Right ventricle myocardium inferior (tissue), 1 donor: Measurements from ENCODE around the gene EML4. TPM values are rescaled to one million over a fixed set of nuclear protein-coding genes. Genes with fewer than 3 reads are reported as not detected.

ENCODE experiments used
- ATAC-seq: fragments of 200-7000 bp; cut with Tn5 transposase; one replicate; pipeline ENCODE4 v1.9.1; 2020; ENCODE audit warnings: mild to moderate bottlenecking, moderate library complexity
- DNase-seq: peaks from one replicate; pipeline ENCODE4 v3.0.0; 2021; ENCODE audit errors: missing footprints
- intact Hi-C: fragments of 100-400 bp; cut with DNase I; formaldehyde crosslinking; loops from one replicate; pipeline ENCODE4 v1.11.0; 2022
- total RNA-seq: library from RNA; stranded (reverse); fragmentation: NEBNext Ultra II Directional; extraction: Animal tissue kit (Norgen Biotek cat#: 25700); gene quantifications from one replicate; pipeline ENCODE4 v1.2.1, GENCODE V29; 2021
- donor health status: DM: no; HTN: yes; CAD: no; lungs with severe emphysema.

The EML4 gene
- total RNA-seq, 1 donor from 2014 or later, result 5.6 TPM

DNA sequence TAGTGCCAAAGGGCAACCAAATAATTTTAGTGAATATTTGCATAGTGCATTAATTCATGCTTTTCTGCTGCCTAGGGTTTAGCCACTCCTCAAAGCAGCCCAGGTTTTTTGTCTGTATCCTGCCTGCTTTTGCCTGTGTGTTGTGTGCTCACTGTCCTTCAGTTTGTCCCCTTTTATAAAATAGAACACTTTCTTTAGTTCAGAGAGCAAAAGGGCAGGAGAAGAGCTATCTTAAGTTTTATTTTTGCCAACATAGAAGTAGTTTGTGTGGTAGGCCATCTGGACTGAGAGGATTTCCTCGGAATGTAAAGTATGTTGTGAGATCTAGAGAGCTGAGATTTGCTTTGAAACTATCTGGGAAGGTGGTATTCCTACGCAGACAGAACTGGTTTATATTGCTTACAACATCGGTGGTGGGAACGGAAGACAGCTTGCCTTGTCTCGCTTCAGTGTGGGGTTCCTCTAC lies 64.9 kb downstream of the EML4 start:
- DNase-seq (no peak), ATAC-seq (no peak)
- intact Hi-C loops, result loop anchor here (10.0 kb wide), 1 partner anchor 369 kb away; no protein-coding TSS in a partner anchor

DNA sequence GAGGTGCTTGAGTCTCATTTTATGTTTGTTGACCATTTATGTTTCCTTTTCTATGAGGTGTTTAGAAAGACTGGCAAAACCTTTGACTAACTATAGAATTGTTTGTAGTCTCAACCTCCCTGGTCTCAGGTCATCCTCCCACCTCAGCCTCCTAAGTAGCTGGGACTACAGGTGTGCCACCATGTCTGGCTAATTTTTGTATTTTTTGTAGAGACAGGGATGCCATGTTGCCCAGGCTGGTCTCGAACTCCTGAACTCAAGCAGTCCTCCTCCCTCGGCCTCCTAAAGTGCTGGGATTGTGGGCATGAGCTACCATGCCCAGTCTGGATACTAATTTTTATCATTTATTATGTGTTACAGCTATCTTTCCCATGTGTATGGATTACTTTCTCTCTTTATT lies 67.8 kb downstream of the EML4 start:
- DNase-seq, result no peak
- intact Hi-C loops, result loop anchor here (10.0 kb wide), 1 partner anchor 372 kb away; no protein-coding TSS in a partner anchor
- no peak for ATAC-seq

DNA sequence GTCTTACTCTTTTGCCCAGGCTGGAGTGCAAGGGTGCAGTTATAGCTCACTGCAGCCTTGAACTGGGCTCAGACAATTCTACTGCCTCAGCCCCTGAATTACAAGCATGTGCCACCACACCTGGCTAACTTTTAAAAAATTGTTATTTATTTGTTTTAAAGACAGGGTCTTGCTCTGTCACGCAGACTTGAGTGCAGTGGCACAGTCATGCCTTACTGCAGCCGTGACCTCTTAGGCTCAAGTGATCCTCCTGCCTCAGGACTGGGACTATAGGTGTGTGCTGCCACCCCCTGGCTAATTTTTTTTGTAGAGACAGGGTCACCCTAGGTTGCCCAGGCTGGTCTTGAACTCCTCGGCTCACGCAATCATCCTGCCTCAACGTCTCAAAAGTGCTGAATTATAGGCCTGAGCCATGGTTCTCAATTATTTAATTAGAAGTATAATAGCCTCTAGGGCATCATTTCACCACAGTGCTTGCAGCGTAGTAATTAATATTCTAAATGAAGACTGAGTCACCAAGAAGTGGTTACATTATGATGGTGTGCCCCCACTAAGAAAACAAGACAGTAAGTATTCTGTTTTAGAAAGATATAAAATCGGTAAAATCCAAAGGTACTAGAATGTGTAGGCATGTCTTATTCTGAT lies 69.6 kb downstream of the EML4 start:
- DNase-seq (peak; percentile 60), ATAC-seq (peak; percentile 89)
- intact Hi-C loops, result loop anchor here (1.0 to 10.0 kb wide), 2 partner anchors 142 to 374 kb away; no protein-coding TSS in a partner anchor

DNA sequence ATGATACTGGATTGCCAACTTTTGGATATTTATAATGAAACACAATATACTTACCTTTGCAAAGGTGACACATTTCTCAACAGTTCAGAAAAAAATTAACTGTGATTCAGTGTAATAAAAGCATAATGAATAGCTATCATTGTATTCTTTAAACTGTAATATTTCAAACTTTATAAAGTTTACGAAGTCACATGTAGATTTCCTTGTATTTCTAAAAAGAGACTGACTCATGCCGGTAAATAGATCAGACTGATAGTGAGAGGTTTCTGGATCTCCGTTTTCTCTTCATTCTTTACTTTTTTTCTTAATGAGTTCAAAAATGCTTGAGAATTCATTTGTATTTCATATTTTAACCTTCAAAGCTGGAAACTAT lies 70.1 kb downstream of the EML4 start:
- intact Hi-C loops, result loop anchor here (10.0 kb wide), 1 partner anchor 374 kb away; no protein-coding TSS in a partner anchor
- ATAC-seq (no peak), DNase-seq (no peak)

DNA sequence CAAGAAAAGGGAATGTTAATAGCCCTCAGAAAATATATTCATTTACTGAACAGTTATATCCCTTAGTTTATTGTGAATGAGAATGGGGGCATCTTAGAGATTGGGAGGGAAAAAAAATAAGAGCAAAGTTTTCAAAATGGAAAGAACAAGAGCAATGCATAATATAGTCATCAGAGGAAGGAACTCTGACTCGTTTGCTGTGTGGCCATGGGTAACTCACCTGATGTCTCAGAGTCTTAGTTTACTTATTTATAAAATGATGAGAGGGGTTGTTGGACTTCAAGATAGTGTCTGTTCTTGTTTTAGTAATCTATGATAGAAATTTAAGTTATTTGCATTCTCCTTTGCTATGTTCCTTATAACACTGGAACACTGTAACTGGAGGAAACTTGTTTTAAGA lies 70.7 kb downstream of the EML4 start:
- no peak for ATAC-seq
- intact Hi-C loops, result loop anchor here (10.0 kb wide), 1 partner anchor 375 kb away; no protein-coding TSS in a partner anchor
- no peak for DNase-seq

DNA sequence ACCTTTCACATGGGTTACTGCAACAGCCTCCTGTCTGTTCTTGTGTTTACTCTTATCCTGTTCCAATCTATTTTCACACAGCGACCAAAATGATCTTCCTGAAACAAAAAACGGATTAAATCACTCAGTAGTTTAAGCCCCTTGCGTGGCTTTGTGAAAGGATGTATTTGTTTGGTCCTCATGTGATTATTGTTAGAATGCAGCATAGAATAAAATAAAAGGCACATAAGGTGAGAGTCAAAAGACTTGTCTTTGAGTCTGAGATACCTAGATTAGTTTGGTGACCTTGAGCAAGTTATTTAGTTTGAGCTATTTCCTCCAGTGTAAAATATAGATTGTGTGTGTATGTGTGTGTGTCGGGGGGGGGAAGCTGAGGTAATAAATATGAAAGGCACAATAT lies 72.4 kb downstream of the EML4 start:
- intact Hi-C loops, result no loop called here
- ATAC-seq, result no peak

DNA sequence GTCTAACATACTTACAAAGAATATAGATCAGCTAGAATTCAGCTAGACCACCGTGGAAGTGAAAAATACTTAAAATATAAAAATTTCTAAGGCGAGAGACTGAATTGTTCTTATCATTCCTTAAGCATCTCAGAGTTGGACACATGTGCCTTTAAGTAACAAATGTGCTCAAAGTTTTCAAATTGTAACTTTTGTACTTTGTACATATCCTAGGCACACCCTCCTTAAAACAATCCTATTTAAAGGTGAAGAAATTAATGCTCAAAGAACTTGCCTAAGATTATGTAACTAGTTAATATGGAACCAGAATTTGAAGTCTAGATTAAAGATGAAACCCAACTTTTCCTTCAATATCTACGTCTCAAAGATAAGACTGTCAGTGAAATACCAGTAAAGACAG lies 74.1 kb downstream of the EML4 start:
- intact Hi-C loops, result no loop called here
- no peak for DNase-seq
- no peak for ATAC-seq

More for the DNA sequence above, 72.4 kb downstream of the EML4 start:
- no peak for DNase-seq

DNA sequence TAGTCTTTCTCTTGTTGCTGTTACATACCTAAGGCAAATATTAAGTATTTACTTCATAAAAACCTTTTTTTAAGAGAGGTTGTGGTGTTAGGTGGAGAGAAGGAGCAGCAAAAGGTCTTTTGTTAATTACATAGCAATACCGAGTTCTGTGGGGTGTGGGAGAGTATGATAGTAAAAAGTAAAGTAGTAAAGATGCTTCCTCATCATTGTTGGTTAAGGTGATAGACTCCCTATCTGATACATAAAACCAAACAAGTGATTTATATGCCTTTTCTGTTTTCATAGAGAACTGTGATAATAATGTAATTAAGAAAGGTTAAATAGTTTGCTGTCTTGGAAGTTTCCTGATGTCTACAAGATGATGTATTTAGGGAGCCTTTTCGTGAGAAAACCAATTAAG lies 75.4 kb downstream of the EML4 start:
- intact Hi-C loops, result no loop called here
- no peak for ATAC-seq
- no peak for DNase-seq

DNA sequence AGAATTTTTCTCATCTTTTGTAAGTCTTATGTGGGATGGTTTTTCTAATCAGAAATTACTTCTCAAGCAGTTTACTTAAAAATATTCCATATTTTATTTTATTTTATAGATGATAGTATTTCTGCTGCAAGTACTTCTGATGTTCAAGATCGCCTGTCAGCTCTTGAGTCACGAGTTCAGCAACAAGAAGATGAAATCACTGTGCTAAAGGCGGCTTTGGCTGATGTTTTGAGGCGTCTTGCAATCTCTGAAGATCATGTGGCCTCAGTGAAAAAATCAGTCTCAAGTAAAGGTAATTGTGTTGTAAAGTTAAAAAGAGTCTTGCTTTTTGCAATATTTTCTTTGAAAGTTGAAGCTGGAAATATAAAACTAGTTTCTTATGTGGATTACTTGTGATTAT lies 76.2 kb downstream of the EML4 start:
- intact Hi-C loops, result no loop called here
- ATAC-seq (no peak), DNase-seq (no peak)

DNA sequence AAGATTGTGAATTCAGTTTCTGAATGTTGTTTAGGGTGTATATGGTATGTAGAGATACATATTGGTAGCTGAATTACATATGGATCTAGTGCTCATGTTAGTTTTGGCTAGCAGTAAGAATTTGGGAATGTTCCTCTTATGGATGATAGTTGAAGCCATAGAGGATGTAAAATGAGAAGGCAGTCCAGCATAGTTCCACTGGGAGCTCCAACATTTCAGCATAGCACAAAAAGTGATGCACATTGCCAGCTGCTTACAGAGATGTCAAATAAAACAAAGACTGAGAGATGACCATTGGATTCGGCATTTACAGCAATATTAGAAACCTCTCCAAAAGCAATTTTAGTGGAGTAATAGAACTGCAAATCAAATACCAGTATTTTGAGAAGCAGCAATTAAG lies 77.4 kb downstream of the EML4 start:
- DNase-seq (no peak), ATAC-seq (no peak)
- intact Hi-C loops, result no loop called here

DNA sequence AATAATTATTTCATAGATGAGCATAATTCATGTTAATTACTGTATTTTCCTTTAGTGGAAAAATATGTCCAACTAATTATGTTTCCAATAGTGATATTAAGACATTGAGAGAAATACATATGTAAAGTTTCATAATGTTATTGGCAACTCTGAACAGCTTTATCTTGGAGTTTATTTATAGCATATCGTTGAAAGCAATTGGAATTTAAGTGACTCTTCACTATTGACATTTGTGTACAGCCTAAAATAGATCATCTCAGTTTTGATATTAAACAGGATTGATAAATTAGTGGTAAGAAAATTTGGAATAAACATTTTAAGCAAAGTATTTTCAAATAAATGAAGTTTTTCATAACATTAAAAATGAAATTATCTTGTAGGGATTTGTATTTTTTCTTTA lies 79.7 kb downstream of the EML4 start:
- ATAC-seq (no peak), DNase-seq (no peak)
- intact Hi-C loops, result no loop called here

DNA sequence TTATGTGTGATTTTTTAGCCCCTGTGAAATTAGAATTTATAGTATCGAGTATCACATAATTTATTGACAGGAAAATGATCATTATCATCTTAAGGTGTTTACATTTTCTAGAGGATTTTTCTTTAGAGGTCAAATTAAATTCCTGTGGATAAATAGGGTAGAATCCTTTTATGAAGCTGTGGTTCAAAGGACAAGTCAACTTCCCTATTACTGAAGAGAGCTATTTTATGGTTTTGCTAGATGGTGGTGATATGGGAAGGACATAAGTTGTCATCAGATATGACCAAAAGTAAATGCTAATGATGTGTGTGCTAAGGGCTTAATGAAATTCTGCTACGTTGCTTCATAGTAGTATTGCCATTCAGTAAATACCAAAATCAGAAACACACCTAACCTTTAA lies 80.1 kb downstream of the EML4 start:
- DNase-seq (no peak), ATAC-seq (no peak)
- intact Hi-C loops, result no loop called here

DNA sequence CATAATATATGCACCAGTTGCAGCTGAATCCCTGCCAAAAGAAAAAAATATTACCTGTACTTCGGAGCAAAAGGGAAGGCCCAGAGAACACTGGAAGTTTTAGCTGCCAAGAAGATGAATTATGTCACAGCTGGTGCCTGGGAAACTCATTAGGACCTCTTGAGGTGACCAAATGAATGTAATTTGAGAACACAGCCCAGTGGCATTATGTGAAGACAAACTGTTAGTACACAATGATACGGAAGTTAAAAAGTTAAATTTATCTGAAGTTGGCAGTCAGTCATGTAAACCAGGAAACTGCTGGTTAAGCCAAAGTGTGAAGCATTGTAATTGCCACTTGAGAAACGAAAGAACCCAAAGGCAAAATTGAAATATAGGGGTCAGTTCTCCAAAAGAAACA lies 80.7 kb downstream of the EML4 start:
- ATAC-seq (no peak), DNase-seq (no peak)
- intact Hi-C loops, result no loop called here

DNA sequence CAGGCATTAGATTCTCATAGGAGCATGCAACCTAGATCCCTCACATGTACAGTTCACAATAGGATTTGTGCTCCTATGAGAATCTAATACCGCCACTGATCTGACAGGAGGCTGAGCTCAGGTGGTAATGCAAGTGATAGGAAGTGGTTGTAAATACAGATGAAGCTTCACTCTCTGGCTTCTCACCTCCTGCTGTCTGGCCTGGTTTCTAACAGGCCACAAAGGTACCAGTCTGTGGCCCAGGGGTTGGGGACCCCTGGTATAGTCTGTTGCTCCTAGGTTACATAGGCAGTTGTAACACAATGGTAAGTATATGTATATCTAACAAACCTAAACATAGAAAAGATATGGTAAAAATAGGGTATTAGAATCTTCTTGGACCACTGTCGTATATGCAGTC lies 81.8 kb downstream of the EML4 start:
- ATAC-seq (no peak), DNase-seq (no peak)
- intact Hi-C loops, result no loop called here

DNA sequence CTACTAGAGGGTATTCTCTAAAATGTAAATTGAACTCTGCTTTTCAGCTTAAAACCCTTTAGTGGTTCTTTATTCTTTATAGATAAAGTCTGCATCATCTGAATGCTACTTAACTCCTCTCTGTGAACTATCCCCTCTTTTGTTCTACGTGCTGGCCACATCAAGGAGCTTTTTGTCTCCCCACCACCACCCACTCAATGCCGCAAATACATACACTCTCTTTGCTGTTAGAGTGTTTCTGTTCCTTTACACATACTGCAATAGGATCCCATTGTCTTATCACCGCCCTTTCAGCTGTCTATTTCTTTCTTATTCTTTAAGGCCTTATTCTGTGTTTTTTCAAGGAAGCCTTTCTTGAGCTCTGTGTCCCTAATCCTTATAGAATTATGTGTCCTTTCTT lies 83.3 kb downstream of the EML4 start:
- ATAC-seq, result no peak

DNA sequence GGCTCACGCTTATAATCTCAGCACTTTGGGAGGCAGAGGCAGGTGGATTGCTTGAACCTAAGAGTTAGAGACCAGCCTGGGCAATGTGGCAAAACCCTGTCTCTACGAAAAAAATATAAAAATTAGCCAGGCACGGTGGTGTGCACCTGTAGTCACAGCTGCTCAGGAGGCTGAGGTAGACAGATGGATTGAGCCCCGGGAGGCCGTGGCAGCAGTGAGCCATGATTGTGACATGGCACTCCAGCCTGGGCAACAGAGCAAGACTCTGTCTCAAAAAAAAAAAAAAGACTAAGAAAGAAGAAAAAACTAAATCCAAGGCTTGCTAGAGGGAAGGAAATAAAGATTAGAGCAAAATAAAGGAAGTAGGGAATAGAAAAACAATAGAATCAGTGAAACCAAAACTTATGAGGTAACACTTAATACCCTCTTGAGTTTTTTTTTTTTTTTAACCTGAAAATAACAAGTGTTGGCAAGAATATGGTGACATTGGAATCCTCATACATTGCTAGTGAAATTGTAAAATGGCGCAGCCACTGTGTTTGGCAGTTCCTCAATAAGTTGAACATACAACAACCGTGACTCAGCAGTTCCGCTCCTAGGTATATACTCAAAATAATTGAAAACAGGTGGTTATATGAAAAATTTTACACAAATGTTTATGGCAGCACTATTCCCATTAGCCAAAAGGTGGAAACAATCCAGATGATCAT lies 85.2 kb downstream of the EML4 start:
- intact Hi-C loops, result no loop called here
- no peak for DNase-seq
- no peak for ATAC-seq

More for the DNA sequence above, 83.3 kb downstream of the EML4 start:
- intact Hi-C loops, result no loop called here
- no peak for DNase-seq

DNA sequence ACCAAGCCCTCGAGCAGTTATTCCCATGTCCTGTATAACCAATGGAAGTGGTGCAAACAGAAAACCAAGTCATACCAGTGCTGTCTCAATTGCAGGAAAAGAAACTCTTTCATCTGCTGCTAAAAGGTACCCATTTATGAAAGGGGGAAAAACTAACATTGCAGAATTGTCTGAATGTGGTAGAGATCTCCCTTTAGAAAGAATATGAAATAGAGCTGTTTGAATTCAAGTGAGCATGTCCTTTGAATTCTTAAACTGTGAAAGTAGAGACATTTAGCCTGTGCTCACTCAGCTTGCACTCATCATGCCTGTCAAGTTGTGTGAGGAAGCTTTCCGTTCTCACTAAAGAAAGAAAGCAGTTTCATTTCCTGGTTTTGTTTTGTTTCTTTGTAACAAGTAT lies 87.4 kb downstream of the EML4 start:
- intact Hi-C loops, result no loop called here
- DNase-seq (no peak), ATAC-seq (no peak)

DNA sequence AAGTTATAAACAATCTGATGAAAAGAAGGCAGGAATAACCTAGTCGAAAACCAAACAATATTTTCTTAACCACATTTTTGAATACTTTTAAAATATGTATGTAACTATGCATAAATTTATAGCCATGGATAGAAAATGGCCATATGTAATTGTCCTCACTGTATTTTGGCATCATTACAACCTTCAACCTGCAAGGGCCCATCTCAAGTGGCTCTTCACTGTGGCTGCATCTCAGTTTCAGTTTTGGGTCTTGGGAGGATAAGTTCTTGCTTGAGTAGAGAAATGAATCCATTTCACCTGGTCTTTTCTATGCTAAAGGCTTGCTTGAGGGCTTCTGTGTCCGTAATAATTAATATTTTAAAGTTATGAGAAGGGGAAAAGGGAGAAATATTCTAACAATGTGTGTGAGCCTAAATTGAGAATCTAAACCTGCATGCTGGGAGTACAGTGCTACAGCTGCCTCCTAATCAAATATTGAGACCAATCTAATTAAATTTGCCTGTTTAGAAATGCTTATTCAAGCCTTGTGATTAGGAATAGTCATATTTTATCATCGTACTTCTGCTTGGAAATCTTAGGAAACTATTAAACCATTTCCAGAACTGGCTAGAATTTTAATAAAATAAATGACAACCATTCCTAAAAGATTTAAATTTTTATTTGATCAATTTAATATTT lies 92.5 kb downstream of the EML4 start:
- no peak for DNase-seq
- no peak for ATAC-seq
- intact Hi-C loops, result no loop called here

DNA sequence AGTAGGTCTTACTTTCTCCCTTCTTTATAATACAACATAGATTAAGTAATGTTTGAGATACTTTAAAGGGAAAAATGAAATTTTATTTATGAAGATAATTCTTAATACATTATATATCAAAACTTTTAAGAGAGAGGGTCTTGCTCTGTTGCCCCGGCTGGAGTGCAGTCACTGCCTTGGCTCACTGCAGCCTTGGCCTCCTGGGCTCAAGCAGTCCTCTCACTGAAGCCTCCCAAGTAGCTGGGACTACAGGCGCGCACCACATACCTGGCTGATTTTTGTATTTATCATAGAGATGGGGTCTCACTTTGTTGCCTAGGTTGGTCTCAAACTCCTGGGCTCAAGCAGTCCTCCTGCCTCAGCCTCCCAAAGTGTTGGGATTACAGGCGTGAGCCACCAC lies 97.1 kb downstream of the EML4 start:
- no peak for ATAC-seq
- no peak for DNase-seq
- intact Hi-C loops, result no loop called here

DNA sequence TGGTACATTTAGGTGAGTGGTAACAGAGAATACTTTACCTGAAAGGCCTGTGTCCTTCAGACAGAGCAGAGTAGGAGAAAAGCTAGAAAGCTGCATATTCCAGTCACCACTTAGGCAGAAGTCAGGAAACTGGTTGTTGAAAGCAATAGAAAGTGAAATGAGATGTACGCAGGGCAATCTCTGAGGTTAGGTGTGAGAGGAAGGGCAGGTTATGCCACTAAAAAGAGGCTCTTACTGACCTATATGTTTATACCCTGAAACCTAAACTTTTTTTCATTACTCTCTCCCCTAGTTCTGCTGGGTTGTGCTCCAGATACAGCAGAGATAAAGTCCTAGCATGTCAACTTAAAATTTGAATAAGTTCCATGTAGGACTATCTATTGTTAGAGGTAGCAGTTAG lies 98.4 kb downstream of the EML4 start:
- ATAC-seq, result no peak
- intact Hi-C loops, result no loop called here
- no peak for DNase-seq
